Inferior parietal cortex (tissue), 1 donor: ENCODE measurements around the gene AMPD2.
"Not testable (repeated sequence)": the region's sequence is repeated elsewhere in the genome, so short reads cannot be mapped to it uniquely, and the experiment has no call there.

Experiments used
- DNase-seq: peaks from one replicate; pipeline ENCODE4 v3.0.0-alpha.2; 2016; ENCODE audit errors: extremely low spot score

The AMPD2 gene

GRCh38 chr1:109652402-109652801 lies 32.8 kb downstream of the AMPD2 start:
- DNase-seq: no peak

- DNase-seq: no peak
Observed at GRCh38 chr1:109653306-109653705, 33.7 kb downstream of the AMPD2 start.

- no peak for DNase-seq
Observed at GRCh38 chr1:109654519-109654918, 34.9 kb downstream of the AMPD2 start.

- DNase-seq: peak; percentile 69
Observed at GRCh38 chr1:109655615-109656519, 36.2 kb downstream of the AMPD2 start, which contains the start of gene GSTM4. Gene GSTM4, plus strand, starts transcription at chr1:109656099. Its CDS starts 291 bp downstream, at chr1:109656390.

- no peak for DNase-seq
Observed at GRCh38 chr1:109657395-109657794, 37.8 kb downstream of the AMPD2 start.

GRCh38 chr1:109657970-109658369 lies 38.3 kb downstream of the AMPD2 start:
- DNase-seq: no peak

GRCh38 chr1:109658533-109659042 lies 39.0 kb downstream of the AMPD2 start:
- no peak for DNase-seq

GRCh38 chr1:109659145-109659544 lies 39.5 kb downstream of the AMPD2 start:
- DNase-seq: no peak

- DNase-seq: no peak
Observed at GRCh38 chr1:109659997-109660690, 40.5 kb downstream of the AMPD2 start.

- not testable (repeated sequence) for DNase-seq
Observed at GRCh38 chr1:109660691-109661026, 41.0 kb downstream of the AMPD2 start.

GRCh38 chr1:109661391-109661790 lies 41.8 kb downstream of the AMPD2 start:
- DNase-seq: no peak

- DNase-seq: no peak
Observed at GRCh38 chr1:109664671-109665070, 45.0 kb downstream of the AMPD2 start.

GRCh38 chr1:109667452-109668122 lies 48.0 kb downstream of the AMPD2 start, which contains the start of gene GSTM2:
Gene GSTM2, plus strand, starts transcription at chr1:109668057. Its CDS starts 59 bp downstream, at chr1:109668116.
- peak; percentile 75 for DNase-seq

- peak; percentile 0 for DNase-seq
Observed at GRCh38 chr1:109668123-109668775, 48.6 kb downstream of the AMPD2 start.

- no peak for DNase-seq
Observed at GRCh38 chr1:109669246-109669948, 49.8 kb downstream of the AMPD2 start.

- DNase-seq: not testable (repeated sequence)
Observed at GRCh38 chr1:109669949-109670302, 50.3 kb downstream of the AMPD2 start.

GRCh38 chr1:109671067-109671466 lies 51.4 kb downstream of the AMPD2 start:
- DNase-seq: no peak

- DNase-seq: not testable (repeated sequence)
Observed at GRCh38 chr1:109673861-109674260, 54.2 kb downstream of the AMPD2 start.

- DNase-seq: peak; percentile 0
Observed at GRCh38 chr1:109676683-109677381, 57.2 kb downstream of the AMPD2 start.

GRCh38 chr1:109677459-109677858 lies 57.8 kb downstream of the AMPD2 start:
- peak; percentile 0 for DNase-seq
